ENCODE results near the gene GARIN5B. TPM values are rescaled to one million over a fixed set of nuclear protein-coding genes. Genes with fewer than 3 reads are reported as not detected.
A peak's percentile ranks its signal among the peaks of the same experiment; 100 is the strongest.

The GARIN5B gene
- total and polyA plus RNA-seq, 4 donors, result 0.09 TPM; not detected in 3

DNA sequence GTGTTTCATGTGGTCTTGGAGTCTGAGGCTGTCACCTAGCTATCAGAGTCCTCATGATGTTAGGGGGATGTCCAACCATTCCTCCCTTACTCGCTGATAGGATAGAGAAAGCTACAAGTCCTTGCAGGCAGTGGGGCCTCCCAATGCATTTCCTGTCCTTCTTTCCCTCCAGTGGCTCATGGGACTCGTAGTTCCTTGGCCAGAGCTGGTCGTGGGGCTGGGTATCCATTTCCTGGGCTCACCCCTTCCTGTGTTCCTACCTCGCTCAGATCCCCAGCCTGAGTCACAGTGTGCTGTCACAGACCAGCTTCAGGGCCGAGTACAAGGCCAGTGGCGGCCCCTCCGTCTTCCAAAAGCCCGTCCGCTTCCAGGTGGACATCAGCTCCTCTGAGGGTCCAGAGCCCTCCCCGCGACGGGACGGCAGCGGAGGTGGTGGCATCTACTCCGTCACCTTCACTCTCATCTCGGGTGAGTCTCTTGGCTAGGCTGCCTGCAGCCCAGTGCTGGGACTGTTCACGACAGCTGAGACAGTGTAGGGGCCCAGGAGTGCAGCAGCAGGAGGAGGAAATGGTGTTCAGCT is 57.0 kb downstream of the GARIN5B start:
- ATAC-seq (ENCODE audit: insufficient read depth, low FRiP score) (no peak), DNase-seq (no peak)
- H3K4me3 ChIP-seq, result no peak overlapping the region
- H3K9me3 ChIP-seq (ENCODE audit: control insufficient read depth in 4 of 4, insufficient read depth in 3 of 4, low read length in 3 of 4), result no peaks in the 10 kb centered on the region
- H3K27ac ChIP-seq (ENCODE audit: low read depth in 1 of 2, low read length in 1 of 2), result no peak overlapping the region
- H3K36me3 ChIP-seq (ENCODE audit: control insufficient read depth in 4 of 4, insufficient read depth in 4 of 4, low read length in 4 of 4), result peaks cover 0 to 17% (median 3%) of the 10 kb centered on the region in 4 donors
- 87 to 90% methylated on average over 17 of the region's 17 CpGs for WGBS, 2 donors
- TF ChIP-seq, protein P1, sequence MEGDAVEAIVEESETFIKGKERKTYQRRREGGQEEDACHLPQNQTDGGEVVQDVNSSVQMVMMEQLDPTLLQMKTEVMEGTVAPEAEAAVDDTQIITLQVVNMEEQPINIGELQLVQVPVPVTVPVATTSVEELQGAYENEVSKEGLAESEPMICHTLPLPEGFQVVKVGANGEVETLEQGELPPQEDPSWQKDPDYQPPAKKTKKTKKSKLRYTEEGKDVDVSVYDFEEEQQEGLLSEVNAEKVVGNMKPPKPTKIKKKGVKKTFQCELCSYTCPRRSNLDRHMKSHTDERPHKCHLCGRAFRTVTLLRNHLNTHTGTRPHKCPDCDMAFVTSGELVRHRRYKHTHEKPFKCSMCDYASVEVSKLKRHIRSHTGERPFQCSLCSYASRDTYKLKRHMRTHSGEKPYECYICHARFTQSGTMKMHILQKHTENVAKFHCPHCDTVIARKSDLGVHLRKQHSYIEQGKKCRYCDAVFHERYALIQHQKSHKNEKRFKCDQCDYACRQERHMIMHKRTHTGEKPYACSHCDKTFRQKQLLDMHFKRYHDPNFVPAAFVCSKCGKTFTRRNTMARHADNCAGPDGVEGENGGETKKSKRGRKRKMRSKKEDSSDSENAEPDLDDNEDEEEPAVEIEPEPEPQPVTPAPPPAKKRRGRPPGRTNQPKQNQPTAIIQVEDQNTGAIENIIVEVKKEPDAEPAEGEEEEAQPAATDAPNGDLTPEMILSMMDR (IDR thresholded peaks at IDR 0.05; ENCODE audit: control extremely low read depth, extremely low read depth), result no peak
- H3K27me3 ChIP-seq (ENCODE audit: control insufficient read depth in 3 of 3, insufficient read depth in 3 of 3, low read length in 2 of 3), result no peaks in the 10 kb centered on the region
- H3K9ac ChIP-seq (ENCODE audit: insufficient read depth in 1 of 2, low read length in 2 of 2), result no peak overlapping the region
- peaks cover 0 to 8% (median 3%) of the 10 kb centered on the region in 5 donors for H3K4me1 ChIP-seq (ENCODE audit: control insufficient read depth in 5 of 5, insufficient read depth in 5 of 5, low read length in 5 of 5)

DNA sequence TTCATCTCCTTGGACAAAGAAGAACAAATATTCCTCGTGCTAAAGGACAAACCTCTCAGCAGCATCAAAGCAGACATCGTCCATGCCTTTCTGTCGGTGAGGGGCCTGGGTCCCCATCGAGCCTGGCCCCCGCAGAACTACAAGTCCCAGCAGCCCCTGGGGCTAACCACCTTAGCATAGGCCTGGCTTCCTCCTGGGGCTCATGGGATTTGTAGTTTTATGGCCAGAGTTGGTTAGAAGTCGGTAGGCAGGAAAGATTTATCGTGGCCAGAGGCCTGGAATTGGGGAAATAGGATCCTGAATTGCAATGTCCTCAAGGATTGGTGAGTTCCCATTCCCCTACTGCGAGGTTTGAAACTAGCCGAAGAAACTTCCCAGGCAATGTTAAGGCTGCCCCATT is 57.6 kb downstream of the GARIN5B start:
- DNase-seq, result peak; percentile 30 to 41 (median 38)
- no peak overlapping the region for H3K27ac ChIP-seq (ENCODE audit: low read depth in 1 of 2, low read length in 1 of 2)
- no peak overlapping the region for H3K4me3 ChIP-seq
- no peak for ATAC-seq (ENCODE audit: insufficient read depth, low FRiP score)
- peaks cover 0 to 17% (median 3%) of the 10 kb centered on the region in 4 donors for H3K36me3 ChIP-seq (ENCODE audit: control insufficient read depth in 4 of 4, insufficient read depth in 4 of 4, low read length in 4 of 4)
- no peaks in the 10 kb centered on the region for H3K27me3 ChIP-seq (ENCODE audit: control insufficient read depth in 3 of 3, insufficient read depth in 3 of 3, low read length in 2 of 3)
- peaks cover 0 to 8% (median 3%) of the 10 kb centered on the region in 5 donors for H3K4me1 ChIP-seq (ENCODE audit: control insufficient read depth in 5 of 5, insufficient read depth in 5 of 5, low read length in 5 of 5)
- H3K9me3 ChIP-seq (ENCODE audit: control insufficient read depth in 4 of 4, insufficient read depth in 3 of 4, low read length in 3 of 4), result no peaks in the 10 kb centered on the region
- WGBS, 2 donors, result 80 to 83% methylated on average over 9 of the region's 9 CpGs
- TF ChIP-seq, protein P1 (IDR thresholded peaks at IDR 0.05; ENCODE audit: control extremely low read depth, extremely low read depth), result no peak
- no peak overlapping the region for H3K9ac ChIP-seq (ENCODE audit: insufficient read depth in 1 of 2, low read length in 2 of 2)

DNA sequence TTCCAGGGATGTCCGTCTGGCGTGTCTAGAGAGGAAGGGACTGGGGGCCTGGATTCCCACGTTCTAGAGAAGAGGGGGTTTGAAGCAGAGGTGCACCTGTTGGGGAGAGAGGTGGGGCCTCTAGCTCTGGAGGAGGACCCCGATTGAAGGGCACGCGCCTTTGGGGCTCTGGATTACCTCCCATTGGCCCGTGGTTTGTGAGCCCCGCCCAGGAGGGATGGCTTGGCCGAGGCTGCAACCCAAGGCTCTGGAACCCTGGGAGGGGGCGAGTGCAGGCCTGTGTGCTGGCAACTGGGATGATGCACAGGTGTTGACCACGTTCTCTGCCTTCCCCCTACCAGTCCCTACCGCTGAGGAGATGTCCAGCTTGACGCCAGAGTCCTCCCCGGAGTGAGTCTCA is 58.1 kb downstream of the GARIN5B start:
- peaks cover 0 to 14% (median 4%) of the 10 kb centered on the region in 4 donors for H3K36me3 ChIP-seq (ENCODE audit: control insufficient read depth in 4 of 4, insufficient read depth in 4 of 4, low read length in 4 of 4)
- H3K4me1 ChIP-seq (ENCODE audit: control insufficient read depth in 5 of 5, insufficient read depth in 5 of 5, low read length in 5 of 5), result peaks cover 0 to 8% (median 3%) of the 10 kb centered on the region in 5 donors
- H3K9me3 ChIP-seq (ENCODE audit: control insufficient read depth in 4 of 4, insufficient read depth in 3 of 4, low read length in 3 of 4), result no peaks in the 10 kb centered on the region
- DNase-seq (no peak), ATAC-seq (ENCODE audit: insufficient read depth, low FRiP score) (no peak)
- H3K27me3 ChIP-seq (ENCODE audit: control insufficient read depth in 3 of 3, insufficient read depth in 3 of 3, low read length in 2 of 3), result no peaks in the 10 kb centered on the region
- no peak overlapping the region for H3K27ac ChIP-seq (ENCODE audit: low read depth in 1 of 2, low read length in 1 of 2)
- H3K9ac ChIP-seq (ENCODE audit: insufficient read depth in 1 of 2, low read length in 2 of 2), result no peak overlapping the region
- WGBS, 2 donors, result 77 to 89% methylated on average over 14 of the region's 14 CpGs
- H3K4me3 ChIP-seq, result no peak overlapping the region
- TF ChIP-seq, protein P1 (IDR thresholded peaks at IDR 0.05; ENCODE audit: control extremely low read depth, extremely low read depth), result no peak

Other genes starting within 250 kb of the GARIN5B start
- gene PPP1R12C, start 245.6 kb downstream of the GARIN5B start, total RNA-seq, result 100 to 1,000 TPM in 1 of 2 donors, 10 to 100 TPM in 1; 47.4 to 163 TPM
- gene PPP1R12C, start 245.6 kb downstream of the GARIN5B start, polyA plus RNA-seq, result 100 to 1,000 TPM; 108 to 114 TPM
- gene TNNT1, start 214.1 kb downstream of the GARIN5B start, total RNA-seq, result 1 to 10 TPM; 1.5 to 4.1 TPM
- gene TNNT1, start 214.1 kb downstream of the GARIN5B start, polyA plus RNA-seq, result 1 to 10 TPM; 1.2 to 5.2 TPM
- gene TNNI3, start 205.5 kb downstream of the GARIN5B start, total RNA-seq, result 1 to 10 TPM; 4.4 to 4.8 TPM
- 1 to 10 TPM; 1.2 to 2.2 TPM for gene TNNI3, start 205.5 kb downstream of the GARIN5B start, polyA plus RNA-seq
- 10 to 100 TPM; 16.4 to 52.3 TPM for gene DNAAF3, start 196.6 kb downstream of the GARIN5B start, total RNA-seq
- gene DNAAF3, start 196.6 kb downstream of the GARIN5B start, polyA plus RNA-seq, result 10 to 100 TPM; 10.9 to 11.0 TPM
- gene SYT5, start 183.0 kb downstream of the GARIN5B start, total RNA-seq, result under 1 TPM; 0.06 to 0.40 TPM
- under 1 TPM in 1 of 2 donors, not detected in 1; 0.33 TPM for gene SYT5, start 183.0 kb downstream of the GARIN5B start, polyA plus RNA-seq
- gene PTPRH, start 153.8 kb downstream of the GARIN5B start, total RNA-seq, result 1 to 10 TPM in 1 of 2 donors, under 1 TPM in 1; 0.37 to 1.3 TPM
- under 1 TPM; 0.22 to 0.65 TPM for gene PTPRH, start 153.8 kb downstream of the GARIN5B start, polyA plus RNA-seq
- gene TMEM86B, start 134.5 kb downstream of the GARIN5B start, total RNA-seq, result 1 to 10 TPM; 1.8 to 4.7 TPM
- gene TMEM86B, start 134.5 kb downstream of the GARIN5B start, polyA plus RNA-seq, result 1 to 10 TPM; 3.9 to 5.3 TPM
- gene PPP6R1, start 104.2 kb downstream of the GARIN5B start, total RNA-seq, result 10 to 100 TPM; 37.3 to 86.3 TPM
- gene PPP6R1, start 104.2 kb downstream of the GARIN5B start, polyA plus RNA-seq, result 10 to 100 TPM; 37.8 to 58.4 TPM
- 10 to 100 TPM; 19.3 to 53.1 TPM for gene HSPBP1, start 83.2 kb downstream of the GARIN5B start, total RNA-seq
- gene HSPBP1, start 83.2 kb downstream of the GARIN5B start, polyA plus RNA-seq, result 10 to 100 TPM; 50.2 to 62.2 TPM
- 1 to 10 TPM; 2.1 to 6.4 TPM for gene BRSK1, start 79.3 kb downstream of the GARIN5B start, total RNA-seq
- gene BRSK1, start 79.3 kb downstream of the GARIN5B start, polyA plus RNA-seq, result under 1 TPM; 0.53 to 0.94 TPM
- 10 to 100 TPM in 1 of 2 donors, 1 to 10 TPM in 1; 2.3 to 20.6 TPM for gene TMEM150B, start 37.9 kb downstream of the GARIN5B start, total RNA-seq
- 10 to 100 TPM; 13.4 to 23.0 TPM for gene TMEM150B, start 37.9 kb downstream of the GARIN5B start, polyA plus RNA-seq
- gene KMT5C, start 23.4 kb downstream of the GARIN5B start, total RNA-seq, result 10 to 100 TPM; 14.1 to 16.5 TPM
- gene KMT5C, start 23.4 kb downstream of the GARIN5B start, polyA plus RNA-seq, result 10 to 100 TPM in 1 of 2 donors, 1 to 10 TPM in 1; 6.7 to 10.9 TPM
- 1 to 10 TPM in 1 of 2 donors, not detected in 1; 1.4 TPM for gene COX6B2, start 8.5 kb downstream of the GARIN5B start, total RNA-seq
- gene COX6B2, start 8.5 kb downstream of the GARIN5B start, polyA plus RNA-seq, result under 1 TPM; 0.16 to 0.50 TPM
- gene IL11, start 7.2 kb upstream of the GARIN5B start, total RNA-seq, result under 1 TPM in 1 of 2 donors, not detected in 1; 0.74 TPM
- under 1 TPM; 0.26 to 0.41 TPM for gene IL11, start 7.2 kb upstream of the GARIN5B start, polyA plus RNA-seq
- gene TMEM190, start 13.6 kb upstream of the GARIN5B start, total RNA-seq, result 100 to 1,000 TPM in 1 of 2 donors, 10 to 100 TPM in 1; 14.3 to 106 TPM
- gene TMEM190, start 13.6 kb upstream of the GARIN5B start, polyA plus RNA-seq, result 10 to 100 TPM; 56.2 to 68.8 TPM
- gene TMEM238, start 21.0 kb upstream of the GARIN5B start, total RNA-seq, result 10 to 100 TPM in 1 of 2 donors, under 1 TPM in 1; 0.43 to 31.0 TPM
- under 1 TPM; 0.76 to 0.89 TPM for gene TMEM238, start 21.0 kb upstream of the GARIN5B start, polyA plus RNA-seq
- 1,000 to 10,000 TPM in 1 of 2 donors, 100 to 1,000 TPM in 1; 272 to 1,742 TPM for gene RPL28, start 22.7 kb upstream of the GARIN5B start, total RNA-seq
- gene RPL28, start 22.7 kb upstream of the GARIN5B start, polyA plus RNA-seq, result 1,000 to 10,000 TPM; 1,460 to 3,086 TPM
- 10 to 100 TPM; 22.8 to 25.6 TPM for gene UBE2S, start 44.5 kb upstream of the GARIN5B start, total RNA-seq
- 10 to 100 TPM; 11.3 to 17.3 TPM for gene UBE2S, start 44.5 kb upstream of the GARIN5B start, polyA plus RNA-seq
- gene SHISA7, start 80.0 kb upstream of the GARIN5B start, total RNA-seq, result under 1 TPM; 0.03 to 0.14 TPM
- not detected for gene SHISA7, start 80.0 kb upstream of the GARIN5B start, polyA plus RNA-seq
- gene ISOC2, start 98.4 kb upstream of the GARIN5B start, total RNA-seq, result 10 to 100 TPM; 34.9 to 63.2 TPM
- 10 to 100 TPM; 68.6 to 85.0 TPM for gene ISOC2, start 98.4 kb upstream of the GARIN5B start, polyA plus RNA-seq
- not detected for gene C19orf85, start 101.5 kb upstream of the GARIN5B start, total RNA-seq
- gene C19orf85, start 101.5 kb upstream of the GARIN5B start, polyA plus RNA-seq, result not detected
- gene ZNF628, start 113.4 kb upstream of the GARIN5B start, total RNA-seq, result 10 to 100 TPM in 1 of 2 donors, 1 to 10 TPM in 1; 2.0 to 12.3 TPM
- gene ZNF628, start 113.4 kb upstream of the GARIN5B start, polyA plus RNA-seq, result 1 to 10 TPM; 7.5 to 8.0 TPM
- gene NAT14, start 121.9 kb upstream of the GARIN5B start, total RNA-seq, result 10 to 100 TPM; 17.7 to 43.9 TPM
- gene NAT14, start 121.9 kb upstream of the GARIN5B start, polyA plus RNA-seq, result 10 to 100 TPM; 22.6 to 46.2 TPM
- gene SSC5D, start 125.2 kb upstream of the GARIN5B start, total RNA-seq, result 1 to 10 TPM; 6.8 to 8.4 TPM
- 1 to 10 TPM in 1 of 2 donors, under 1 TPM in 1; 0.66 to 2.1 TPM for gene SSC5D, start 125.2 kb upstream of the GARIN5B start, polyA plus RNA-seq
- under 1 TPM in 1 of 2 donors, not detected in 1; 0.31 TPM for gene SBK2, start 173.9 kb upstream of the GARIN5B start, total RNA-seq
- not detected for gene SBK2, start 173.9 kb upstream of the GARIN5B start, polyA plus RNA-seq
- gene SBK3, start 182.3 kb upstream of the GARIN5B start, total RNA-seq, result 1 to 10 TPM in 1 of 2 donors, not detected in 1; 1.2 TPM
- gene SBK3, start 182.3 kb upstream of the GARIN5B start, polyA plus RNA-seq, result under 1 TPM in 1 of 2 donors, not detected in 1; 0.81 TPM
- 10 to 100 TPM in 1 of 2 donors, 1 to 10 TPM in 1; 4.3 to 20.8 TPM for gene ZNF579, start 217.6 kb upstream of the GARIN5B start, total RNA-seq
- 10 to 100 TPM in 1 of 2 donors, 1 to 10 TPM in 1; 6.5 to 13.6 TPM for gene ZNF579, start 217.6 kb upstream of the GARIN5B start, polyA plus RNA-seq
- 10 to 100 TPM in 1 of 2 donors, 1 to 10 TPM in 1; 5.6 to 17.6 TPM for gene FIZ1, start 236.3 kb upstream of the GARIN5B start, total RNA-seq
- gene FIZ1, start 236.3 kb upstream of the GARIN5B start, polyA plus RNA-seq, result 10 to 100 TPM in 1 of 2 donors, 1 to 10 TPM in 1; 7.5 to 12.3 TPM
- 10 to 100 TPM; 12.6 to 26.3 TPM for gene ZNF524, start 237.0 kb upstream of the GARIN5B start, total RNA-seq
- gene ZNF524, start 237.0 kb upstream of the GARIN5B start, polyA plus RNA-seq, result 10 to 100 TPM; 30.1 to 62.5 TPM
- gene ZNF865, start 242.4 kb upstream of the GARIN5B start, total RNA-seq, result 10 to 100 TPM in 1 of 2 donors, 1 to 10 TPM in 1; 5.1 to 19.3 TPM
- gene ZNF865, start 242.4 kb upstream of the GARIN5B start, polyA plus RNA-seq, result 10 to 100 TPM in 1 of 2 donors, 1 to 10 TPM in 1; 8.4 to 11.7 TPM

Data from lung (tissue), 12 donors.